ENCODE data around the gene LIF.

LIF gene

GRCh38 chr22:30284172-30284571 is 37.6 kb upstream of the LIF start:
- DNase-seq (ENCODE audit: low spot score): no peak

- DNase-seq (ENCODE audit: low spot score): no peak
Measured at GRCh38 chr22:30283342-30283741, 36.8 kb upstream of the LIF start.

DNA sequence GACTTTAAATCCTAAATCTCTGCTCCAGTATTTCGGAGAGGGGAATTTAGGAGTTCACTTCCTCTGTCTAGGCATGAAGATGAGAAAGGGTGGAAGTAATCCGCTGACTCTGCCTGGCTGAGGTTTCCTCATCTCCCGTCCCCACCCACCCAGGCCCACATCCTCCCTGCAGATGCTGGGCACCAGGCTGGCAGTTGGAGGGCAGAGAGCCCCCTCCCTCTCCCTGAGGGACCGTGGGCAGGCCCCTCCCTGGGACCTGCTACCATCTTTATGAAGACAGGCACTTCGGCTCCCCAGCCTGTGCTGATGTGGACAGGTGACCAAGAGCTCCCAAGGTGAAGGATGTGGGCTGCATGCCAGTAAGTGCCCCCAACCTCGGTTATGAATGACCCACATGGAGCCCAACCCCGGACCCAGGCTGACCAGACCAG is 36.1 kb upstream of the LIF start:
- no peak for DNase-seq (ENCODE audit: low spot score)

- DNase-seq (ENCODE audit: low spot score): no peak
Measured at GRCh38 chr22:30280505-30280904, 33.9 kb upstream of the LIF start.

DNA sequence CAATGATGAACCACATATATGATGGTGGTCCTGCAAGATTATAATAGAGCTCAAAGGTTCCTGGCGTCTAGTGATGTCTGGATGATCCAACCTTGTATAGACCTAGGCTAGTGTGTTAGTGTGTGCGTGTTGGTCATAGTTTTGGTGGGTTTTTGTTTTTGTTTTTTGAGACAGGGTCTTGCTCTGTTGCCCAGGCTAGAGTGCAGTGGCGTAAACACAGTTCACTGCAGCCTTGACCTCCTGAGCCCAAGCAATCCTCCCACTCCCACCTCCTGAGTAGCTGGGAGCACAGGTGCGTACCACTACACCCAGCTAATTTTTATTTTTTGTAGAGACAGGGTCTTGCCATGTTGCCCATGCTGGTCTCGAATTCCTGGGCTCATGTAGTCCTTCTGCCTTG is 33.4 kb upstream of the LIF start:
- DNase-seq (ENCODE audit: low spot score): no peak

GRCh38 chr22:30279046-30279788 is 32.7 kb upstream of the LIF start:
- DNase-seq (ENCODE audit: low spot score): no peak

- no peak for DNase-seq (ENCODE audit: low spot score)
Measured at GRCh38 chr22:30277547-30278344, 31.2 kb upstream of the LIF start.

DNA sequence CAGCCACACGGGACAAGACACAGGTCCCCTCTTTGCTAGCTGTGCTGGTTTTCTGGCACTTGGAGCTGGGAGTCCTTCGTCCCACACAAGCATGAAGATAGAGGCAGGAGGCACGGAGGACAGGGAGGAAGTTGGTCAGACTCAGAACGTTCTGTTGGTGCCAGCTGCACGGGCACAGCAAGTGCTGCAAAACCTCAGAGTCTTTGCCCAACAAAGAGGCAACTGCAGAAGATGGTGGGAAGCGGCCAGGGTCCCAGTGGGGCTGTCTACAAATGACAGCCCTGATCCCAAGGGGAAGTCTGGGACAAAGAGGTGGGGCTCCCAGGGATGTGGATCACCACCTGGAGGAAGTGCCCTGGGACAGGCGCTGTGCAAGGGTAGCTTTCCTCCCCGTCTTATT is 29.5 kb upstream of the LIF start:
- no peak for DNase-seq (ENCODE audit: low spot score)

GRCh38 chr22:30275625-30276024 is 29.1 kb upstream of the LIF start:
- DNase-seq (ENCODE audit: low spot score): no peak

GRCh38 chr22:30274437-30274812 is 27.9 kb upstream of the LIF start:
- DNase-seq (ENCODE audit: low spot score): no peak

- no peak for DNase-seq (ENCODE audit: low spot score)
Measured at GRCh38 chr22:30273711-30274436, 27.3 kb upstream of the LIF start.

DNA sequence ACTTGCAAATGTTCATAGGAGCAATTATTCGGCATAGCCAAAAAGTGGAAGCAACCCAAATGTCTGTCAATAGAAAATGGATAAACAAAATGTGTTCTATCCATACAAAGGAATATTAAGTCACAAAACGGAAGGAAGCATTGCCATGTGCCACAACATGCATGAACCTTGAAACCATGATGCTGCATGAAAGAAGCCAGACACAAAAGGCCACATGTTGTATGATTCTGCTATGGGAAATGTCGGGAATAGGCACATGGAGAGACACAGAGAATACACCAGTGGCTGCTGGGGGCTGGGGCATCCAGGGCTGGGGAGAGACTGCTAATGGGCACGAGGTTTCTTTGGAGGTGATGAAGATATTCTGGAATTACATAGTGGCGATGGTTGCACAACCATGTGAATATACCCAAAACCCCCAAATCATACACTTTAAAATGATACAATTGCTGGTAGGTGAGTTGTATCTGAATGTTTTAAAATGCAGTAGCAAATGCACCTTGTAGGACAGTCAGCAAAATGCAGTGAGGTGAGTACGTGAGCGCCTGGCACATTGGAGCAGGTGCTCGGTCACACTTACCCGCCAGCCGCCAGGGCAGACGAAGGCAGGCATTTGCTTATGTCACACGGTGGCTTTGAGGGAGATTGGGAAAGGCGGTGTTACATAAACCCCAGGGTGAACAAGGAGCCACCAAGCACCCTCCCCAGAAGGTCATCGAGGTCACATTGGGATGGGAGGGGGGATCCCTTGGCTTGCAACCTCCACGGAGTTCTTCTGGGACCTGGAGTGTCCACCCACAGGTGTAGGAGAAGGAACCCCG is 26.4 kb upstream of the LIF start:
- no peak for DNase-seq (ENCODE audit: low spot score)

DNA sequence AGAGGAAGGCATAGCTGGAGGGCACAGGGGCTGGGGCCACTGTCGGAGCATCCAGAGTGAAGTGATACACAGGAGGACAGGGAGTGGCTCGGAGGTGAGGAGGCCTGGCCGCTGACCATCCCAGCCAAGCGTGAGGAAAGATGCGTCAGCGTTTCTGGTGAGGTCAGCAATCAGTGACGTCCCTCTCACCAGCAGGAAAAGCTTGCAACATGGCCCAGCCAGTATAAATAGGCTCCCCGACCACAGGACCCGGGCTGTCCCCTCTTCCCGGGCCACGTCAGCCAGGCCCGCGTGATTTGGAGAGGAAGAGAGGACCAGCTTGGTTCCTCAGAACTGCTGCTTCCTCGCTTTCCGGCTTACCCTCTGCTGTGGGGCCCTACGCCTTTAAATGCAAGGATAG is 24.3 kb upstream of the LIF start:
- DNase-seq (ENCODE audit: low spot score): no peak

DNA sequence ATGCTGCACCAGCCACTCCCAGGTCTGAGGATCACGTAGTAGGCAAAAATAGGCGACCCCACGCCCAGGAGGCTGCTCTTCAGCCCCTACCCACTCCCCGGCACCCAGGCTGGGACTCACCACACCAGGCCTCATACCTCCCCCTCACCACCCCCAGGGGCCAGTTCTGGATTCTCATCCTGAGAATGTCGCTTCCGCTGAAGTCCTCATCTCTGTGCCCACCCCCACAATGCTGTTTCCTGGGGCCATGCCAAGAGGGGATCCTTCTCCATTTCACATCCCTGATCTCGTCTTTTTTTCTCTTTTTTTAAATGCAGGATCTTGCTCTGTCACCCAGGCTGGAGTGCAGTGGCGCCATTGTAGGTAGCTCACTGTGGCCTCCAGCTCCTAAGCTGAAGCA is 21.8 kb upstream of the LIF start:
- no peak for DNase-seq (ENCODE audit: low spot score)

- DNase-seq (ENCODE audit: low spot score): no peak
Measured at GRCh38 chr22:30267382-30268302, 21.1 kb upstream of the LIF start.

- no peak for DNase-seq (ENCODE audit: low spot score)
Measured at GRCh38 chr22:30266445-30267381, 20.2 kb upstream of the LIF start, which contains the start of gene OSM. Gene OSM (minus strand): TSS chr22:30266851. CDS start chr22:30266799, 52 bp downstream.

GRCh38 chr22:30265823-30266444 is 19.4 kb upstream of the LIF start:
- no peak for DNase-seq (ENCODE audit: low spot score)

DNA sequence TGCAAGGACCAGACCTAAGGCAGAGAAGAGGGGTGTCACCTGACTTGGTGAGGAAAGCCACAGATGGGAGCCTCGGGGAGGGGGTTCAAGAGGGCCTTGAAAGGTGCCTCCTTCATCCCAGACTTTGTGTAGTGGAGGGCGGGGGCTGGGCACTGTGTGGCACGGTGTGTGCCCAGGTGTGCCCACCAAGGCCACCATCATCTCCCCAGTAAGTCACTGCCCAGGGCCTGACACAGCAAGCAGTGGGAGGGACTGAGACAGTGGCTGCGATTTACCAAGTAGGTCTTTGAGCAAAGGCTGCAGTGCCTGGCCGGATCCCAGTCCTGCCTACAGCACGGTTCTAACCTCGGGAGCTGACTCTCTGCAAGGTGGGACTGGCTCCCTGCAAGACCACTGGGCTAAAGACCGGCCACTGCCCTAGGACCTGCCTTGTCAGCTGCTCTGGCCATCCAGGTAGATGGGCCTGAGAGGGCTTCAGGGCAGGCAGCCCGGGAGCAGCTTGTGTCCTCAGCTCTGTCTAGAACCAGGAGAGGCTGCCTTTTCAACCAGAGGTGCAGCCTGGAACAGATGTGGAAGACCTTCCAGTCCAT is 18.7 kb upstream of the LIF start:
- no peak for DNase-seq (ENCODE audit: low spot score)

GRCh38 chr22:30263883-30264282 is 17.3 kb upstream of the LIF start:
- no peak for DNase-seq (ENCODE audit: low spot score)

All from HuH-7.5 (cell line).